ENCODE results near the gene AUP1. TPM values are rescaled to one million over a fixed set of nuclear protein-coding genes. Genes with fewer than 3 reads are reported as not detected.

Gene AUP1
- total and polyA plus RNA-seq, 9 donors: 57.1 to 101 (median 70.4) TPM

DNA sequence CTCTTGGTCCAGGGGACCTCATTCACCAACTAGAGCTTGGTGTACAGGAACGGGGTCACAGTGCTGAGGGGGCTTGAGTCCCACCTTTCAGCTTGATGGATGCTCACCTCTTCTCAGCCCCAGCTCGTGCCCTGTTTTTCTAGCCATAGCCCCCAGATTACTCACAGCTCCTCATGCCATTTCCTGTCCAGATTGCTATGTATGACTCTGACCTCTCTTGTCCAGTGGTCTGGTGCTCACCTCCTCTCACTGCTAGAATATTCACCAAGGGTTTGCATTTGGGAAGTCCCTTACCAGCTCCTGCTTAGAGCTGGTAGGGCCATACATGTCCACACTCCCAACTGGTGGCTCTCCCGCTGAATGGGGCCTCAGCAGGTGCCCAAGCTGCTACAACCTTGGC, 36.0 kb downstream of the AUP1 start:
- Histone ChIP-seq H3K4me1 (ENCODE audit: insufficient read depth) (peaks cover 2% of the 10 kb centered on the region), H3K27me3 (no peaks in the 10 kb centered on the region), H3K36me3 (no peaks in the 10 kb centered on the region), H3K9me3 (no peaks in the 10 kb centered on the region), H3K27ac (no peak overlapping the region), H3K4me3 (no peak overlapping the region)
- TF ChIP-seq, protein P1, sequence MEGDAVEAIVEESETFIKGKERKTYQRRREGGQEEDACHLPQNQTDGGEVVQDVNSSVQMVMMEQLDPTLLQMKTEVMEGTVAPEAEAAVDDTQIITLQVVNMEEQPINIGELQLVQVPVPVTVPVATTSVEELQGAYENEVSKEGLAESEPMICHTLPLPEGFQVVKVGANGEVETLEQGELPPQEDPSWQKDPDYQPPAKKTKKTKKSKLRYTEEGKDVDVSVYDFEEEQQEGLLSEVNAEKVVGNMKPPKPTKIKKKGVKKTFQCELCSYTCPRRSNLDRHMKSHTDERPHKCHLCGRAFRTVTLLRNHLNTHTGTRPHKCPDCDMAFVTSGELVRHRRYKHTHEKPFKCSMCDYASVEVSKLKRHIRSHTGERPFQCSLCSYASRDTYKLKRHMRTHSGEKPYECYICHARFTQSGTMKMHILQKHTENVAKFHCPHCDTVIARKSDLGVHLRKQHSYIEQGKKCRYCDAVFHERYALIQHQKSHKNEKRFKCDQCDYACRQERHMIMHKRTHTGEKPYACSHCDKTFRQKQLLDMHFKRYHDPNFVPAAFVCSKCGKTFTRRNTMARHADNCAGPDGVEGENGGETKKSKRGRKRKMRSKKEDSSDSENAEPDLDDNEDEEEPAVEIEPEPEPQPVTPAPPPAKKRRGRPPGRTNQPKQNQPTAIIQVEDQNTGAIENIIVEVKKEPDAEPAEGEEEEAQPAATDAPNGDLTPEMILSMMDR (IDR thresholded peaks at IDR 0.05): no peak
- TF ChIP-seq EP300 (IDR thresholded peaks at IDR 0.05) (no peak), POLR2A (IDR thresholded peaks at IDR 0.05) (no peak)
- DNase-seq: no peak
- intact Hi-C loops (cut with DNase I): loop anchor here in 1 of 4 donors (5.0 kb wide), 1 partner anchor 94 kb away; no protein-coding TSS in a partner anchor
- 85 to 92% (median 92%) methylated on average over 3 of the region's 3 CpGs for WGBS, 3 donors

DNA sequence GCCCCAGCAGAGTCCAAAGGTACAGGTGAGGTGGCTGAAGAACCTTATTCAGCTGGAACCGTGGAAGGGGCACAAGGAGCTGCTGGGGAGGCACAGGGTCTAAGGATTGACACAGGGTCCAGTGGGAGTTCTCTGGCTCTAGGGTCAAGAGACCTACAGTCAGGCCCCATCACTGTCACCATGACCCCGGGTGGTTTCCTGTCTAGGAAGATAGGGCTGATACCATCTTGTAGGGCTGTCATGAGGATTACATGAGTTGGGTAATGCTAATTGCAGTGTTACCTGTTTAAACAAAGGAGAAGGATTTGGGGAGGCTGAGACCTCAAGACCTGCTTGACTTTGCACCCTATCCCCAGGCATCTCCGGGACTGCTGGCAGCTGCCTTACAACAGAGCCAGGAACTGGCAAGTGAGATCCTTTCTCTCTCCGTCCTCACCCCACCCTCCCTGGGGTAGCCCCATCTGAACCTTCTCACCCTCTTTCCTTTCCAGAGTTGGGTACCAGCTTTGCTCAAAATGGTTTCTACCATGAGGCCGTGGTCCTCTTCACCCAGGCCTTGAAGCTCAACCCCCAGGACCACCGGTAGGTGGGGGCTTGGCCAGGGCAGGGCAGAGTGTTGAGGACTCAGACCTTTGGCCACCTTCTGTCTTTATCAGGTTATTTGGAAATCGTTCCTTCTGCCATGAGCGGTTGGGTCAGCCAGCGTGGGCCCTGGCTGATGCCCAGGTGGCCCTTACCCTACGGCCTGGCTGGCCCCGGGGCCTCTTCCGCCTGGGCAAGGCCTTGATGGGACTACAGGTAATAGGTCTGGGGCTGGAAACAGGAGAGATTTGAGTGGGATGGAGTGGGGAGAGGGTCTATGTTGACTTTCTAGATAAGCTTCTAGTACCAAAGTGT, 37.6 kb downstream of the AUP1 start:
- Histone ChIP-seq H3K4me1 (ENCODE audit: insufficient read depth) (no peaks in the 10 kb centered on the region), H3K27me3 (no peaks in the 10 kb centered on the region), H3K27ac (no peak overlapping the region), H3K4me3 (no peak overlapping the region), H3K36me3 (no peaks in the 10 kb centered on the region), H3K9me3 (no peaks in the 10 kb centered on the region)
- TF ChIP-seq, protein P1 (IDR thresholded peaks at IDR 0.05): no peak
- TF ChIP-seq EP300 (IDR thresholded peaks at IDR 0.05) (no peak), POLR2A (IDR thresholded peaks at IDR 0.05) (no peak)
- DNase-seq: no peak
- intact Hi-C loops (cut with DNase I): loop anchor here in 1 of 4 donors (5.0 kb wide), 1 partner anchor 95 kb away; no protein-coding TSS in a partner anchor
- WGBS, 3 donors: 92 to 93% (median 93%) methylated on average over 12 of the region's 12 CpGs

DNA sequence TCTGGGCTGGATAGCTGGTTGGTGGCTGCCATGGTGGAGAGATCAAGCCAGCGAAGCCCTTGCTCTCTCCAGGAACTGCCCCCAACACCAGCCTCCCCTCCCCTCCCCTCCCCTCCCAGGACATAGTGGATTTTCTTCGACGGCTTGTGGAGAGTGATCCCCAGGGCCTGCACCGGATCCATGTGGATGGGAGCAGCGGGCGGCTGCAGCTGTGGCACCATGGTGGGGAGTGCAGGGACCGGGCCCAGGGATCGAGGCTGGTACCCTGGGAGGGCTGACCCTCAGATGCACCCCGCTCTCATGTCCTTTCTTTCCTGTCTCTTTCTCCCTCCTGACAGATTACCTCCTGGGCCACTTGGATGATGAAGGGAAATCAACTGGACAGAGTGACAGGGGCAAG, 39.6 kb downstream of the AUP1 start:
- intact Hi-C loops (cut with DNase I): loop anchor here in 1 of 4 donors (5.0 kb wide), 1 partner anchor 97 kb away; no protein-coding TSS in a partner anchor
- no peak for DNase-seq
- no peaks in the 10 kb centered on the region for H3K36me3 ChIP-seq
- 88 to 93% (median 93%) methylated on average over 9 of the region's 9 CpGs for WGBS, 3 donors
- H3K9me3 ChIP-seq: no peaks in the 10 kb centered on the region
- no peak overlapping the region for H3K27ac ChIP-seq
- no peaks in the 10 kb centered on the region for H3K27me3 ChIP-seq
- no peak overlapping the region for H3K4me3 ChIP-seq
- TF ChIP-seq EP300 (IDR thresholded peaks at IDR 0.05) (no peak), POLR2A (IDR thresholded peaks at IDR 0.05) (no peak)
- TF ChIP-seq, protein P1 (IDR thresholded peaks at IDR 0.05): no peak
- H3K4me1 ChIP-seq (ENCODE audit: insufficient read depth): no peaks in the 10 kb centered on the region

DNA sequence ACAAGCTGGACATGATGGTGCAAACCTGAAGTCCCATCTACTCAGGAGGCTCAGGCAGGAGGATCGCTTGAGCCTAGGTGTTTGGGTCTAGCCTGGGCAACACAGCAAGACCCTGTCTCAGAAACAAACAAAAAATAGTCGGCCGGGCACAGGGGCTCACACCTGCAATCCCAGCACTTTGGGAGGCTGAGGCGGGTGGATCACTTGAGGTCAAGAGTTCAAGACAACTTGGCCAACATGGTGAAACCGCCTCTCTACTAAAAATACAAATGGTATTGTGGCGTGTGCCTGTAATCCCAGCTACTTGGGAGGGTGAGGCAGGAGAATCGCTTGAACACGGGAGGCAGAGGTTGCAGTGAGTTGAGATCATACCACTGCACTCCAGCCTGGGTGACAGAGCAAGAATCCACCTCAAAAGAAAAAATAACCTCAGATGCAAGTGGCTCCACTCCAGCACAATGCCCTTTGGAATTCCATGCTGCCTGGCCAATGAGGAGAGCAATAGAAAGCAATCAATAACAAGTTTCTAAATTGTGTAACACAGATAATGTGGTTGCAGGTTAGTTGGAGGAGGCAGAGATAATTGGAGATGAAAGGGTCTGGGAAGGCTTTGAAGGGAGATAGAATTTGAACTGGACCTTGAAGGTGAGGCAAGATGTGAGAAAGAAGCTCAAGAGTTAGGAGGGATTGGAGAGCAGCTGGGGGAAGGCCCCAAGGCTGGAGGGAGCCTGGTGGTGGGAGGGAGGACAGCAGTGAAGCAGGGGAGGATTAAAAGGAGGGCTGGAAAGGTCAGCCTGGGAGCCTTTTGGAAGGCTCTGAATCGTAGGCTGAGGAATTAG, 40.6 kb downstream of the AUP1 start:
- no peaks in the 10 kb centered on the region for H3K4me1 ChIP-seq (ENCODE audit: insufficient read depth)
- WGBS, 3 donors: 81 to 89% (median 88%) methylated on average over 9 of the region's 9 CpGs
- TF ChIP-seq EP300 (IDR thresholded peaks at IDR 0.05) (no peak), POLR2A (IDR thresholded peaks at IDR 0.05) (no peak)
- TF ChIP-seq, protein P1 (IDR thresholded peaks at IDR 0.05): no peak
- H3K36me3 ChIP-seq: no peaks in the 10 kb centered on the region
- no peaks in the 10 kb centered on the region for H3K9me3 ChIP-seq
- no peaks in the 10 kb centered on the region for H3K27me3 ChIP-seq
- DNase-seq: no peak
- intact Hi-C loops (cut with DNase I): no loop called here
- H3K4me3 ChIP-seq: no peak overlapping the region
- no peak overlapping the region for H3K27ac ChIP-seq
